ENCODE data around the gene RASGRP3.

The RASGRP3 gene

GRCh38 chr2:33588232-33588631 is 111.8 kb downstream of the RASGRP3 start:
- DNase-seq: no peak

GRCh38 chr2:33589444-33589843 is 113.0 kb downstream of the RASGRP3 start:
- DNase-seq: no peak

- no peak for DNase-seq
Measured at GRCh38 chr2:33595385-33595784, 118.9 kb downstream of the RASGRP3 start.

GRCh38 chr2:33597026-33597425 is 120.6 kb downstream of the RASGRP3 start:
- no peak for DNase-seq

GRCh38 chr2:33598561-33599174 is 122.2 kb downstream of the RASGRP3 start:
- peak; percentile 25 for DNase-seq

GRCh38 chr2:33599175-33599942 is 122.9 kb downstream of the RASGRP3 start, which contains the start of gene FAM98A:
TSS of gene FAM98A (minus strand) at chr2:33599299. CDS start at chr2:33599221, 78 bp downstream.
- peak; percentile 99 for DNase-seq

GRCh38 chr2:33599943-33600192 is 123.4 kb downstream of the RASGRP3 start:
- DNase-seq: no peak

- DNase-seq: no peak
Measured at GRCh38 chr2:33602201-33602830, 125.9 kb downstream of the RASGRP3 start.

GRCh38 chr2:33603416-33603815 is 127.0 kb downstream of the RASGRP3 start:
- no peak for DNase-seq

GRCh38 chr2:33605056-33605455 is 128.6 kb downstream of the RASGRP3 start:
- no peak for DNase-seq

GRCh38 chr2:33606100-33606499 is 129.7 kb downstream of the RASGRP3 start:
- no peak for DNase-seq

GRCh38 chr2:33606622-33607021 is 130.2 kb downstream of the RASGRP3 start:
- no peak for DNase-seq

GRCh38 chr2:33607251-33607721 is 130.8 kb downstream of the RASGRP3 start:
- DNase-seq: no peak

GRCh38 chr2:33607905-33608304 is 131.5 kb downstream of the RASGRP3 start:
- DNase-seq: no peak

GRCh38 chr2:33614190-33614589 is 137.7 kb downstream of the RASGRP3 start:
- no peak for DNase-seq

All from stimulated activated CD4-positive, alpha-beta T cell treated with anti-CD3 and anti-CD28 coated beads, Interleukin-12 subunit alpha, Interleukin-12 subunit beta, amount 100 ng/mL, for 4 hours (primary cell).